IMR-90 (cell line): ENCODE data around the gene MTHFD2L. TPM values are rescaled to one million over a fixed set of nuclear protein-coding genes. Genes with fewer than 3 reads are reported as not detected.

Source experiments
- ATAC-seq: fragments of 200-7000 bp; cut with Tn5 transposase; 2 replicates; pipeline ENCODE4 v1.9.1; 2020; ENCODE audit warnings: low read depth, mild to moderate bottlenecking, moderate library complexity
- BruUV-seq: library from RNA; stranded (reverse); fragments of 400-500 nt; replicated peaks from 2 replicates; lab custom pipeline; 2021; lab: Mats Ljungman, UMichigan
- CTCF ChIA-PET: fragments of 300-600 bp; formaldehyde crosslinking; extraction: SDS; loops from one replicate; lab custom pipeline; 2021; ENCODE audit warnings: antibody characterized with exemption; lab: Yijun Ruan, JAX
- POLR2A ChIA-PET: fragments of 300-600 bp; sonication (Branson Sonifier 250); formaldehyde crosslinking; loops from one replicate; lab custom pipeline; 2022; ENCODE audit warnings: antibody characterized with exemption; ENCODE audit not compliant: unreplicated experiment; lab: Charles Lee
- DNase-seq: peaks from one replicate; pipeline ENCODE4 v3.0.0; 2013
- H2AFZ ChIP-seq: replicated peaks from 2 replicates; pipeline ENCODE3; 2013; ENCODE audit warnings: low read length, mild to moderate bottlenecking; ENCODE audit not compliant: poor library complexity
- H2AK5ac ChIP-seq: 2 replicates; pipeline ENCODE4 v1.6.1; 2013; ENCODE audit warnings: low read depth, low read length, inconsistent platforms
- H2AK9ac ChIP-seq: replicated peaks from 2 replicates; pipeline ENCODE3; 2013; ENCODE audit warnings: mild to moderate bottlenecking, low read depth, low read length, moderate library complexity; ENCODE audit not compliant: poor library complexity
- H2BK120ac ChIP-seq: 2 replicates; pipeline ENCODE4 v1.6.1; 2013; ENCODE audit warnings: low read depth, low read length, inconsistent platforms
- H2BK15ac ChIP-seq: 3 replicates; pipeline ENCODE4 v1.6.1; 2013; ENCODE audit warnings: low read depth, low read length, inconsistent platforms
- H2BK20ac ChIP-seq: 2 replicates; pipeline ENCODE4 v1.6.1; 2013; ENCODE audit warnings: low read depth, mild to moderate bottlenecking, inconsistent platforms, low read length, moderate library complexity
- H2BK5ac ChIP-seq: 2 replicates; pipeline ENCODE4 v1.6.1; 2013; ENCODE audit warnings: mild to moderate bottlenecking, low read depth, low read length, inconsistent platforms; ENCODE audit not compliant: poor library complexity, severe bottlenecking
- H3K14ac ChIP-seq: replicated peaks from 2 replicates; pipeline ENCODE4 v1.6.1; 2013; ENCODE audit warnings: low read depth, low read length, inconsistent platforms
- H3K18ac ChIP-seq: 2 replicates; pipeline ENCODE4 v1.6.1; 2013; ENCODE audit warnings: low read depth, low read length, control low read depth
- H3K23ac ChIP-seq: 2 replicates; pipeline ENCODE4 v1.6.1; 2013; ENCODE audit warnings: low read depth, low read length, inconsistent platforms
- H3K27ac ChIP-seq: 2 replicates; pipeline ENCODE4 v1.5.1; 2013; ENCODE audit warnings: mild to moderate bottlenecking, control low read depth, low read length; ENCODE audit not compliant: insufficient read depth
- H3K27me3 ChIP-seq: 2 replicates; pipeline ENCODE4 v1.6.1; 2013; ENCODE audit warnings: low read length; ENCODE audit not compliant: control insufficient read depth, insufficient read depth
- H3K36me3 ChIP-seq: 2 replicates; pipeline ENCODE4 v1.6.1; 2013; ENCODE audit warnings: low read length, mixed read lengths; ENCODE audit not compliant: control insufficient read depth, insufficient read depth
- H3K4ac ChIP-seq: 2 replicates; pipeline ENCODE4 v1.6.1; 2013; ENCODE audit warnings: low read depth, low read length, inconsistent platforms
- H3K4me1 ChIP-seq: 2 replicates; pipeline ENCODE4 v1.6.1; 2013; ENCODE audit warnings: low read length, mixed read lengths; ENCODE audit not compliant: control insufficient read depth, insufficient read depth
- H3K4me2 ChIP-seq: 2 replicates; pipeline ENCODE4 v1.6.1; 2013; ENCODE audit warnings: low read depth, mild to moderate bottlenecking, control low read depth, low read length, moderate library complexity
- H3K4me3 ChIP-seq: 2 replicates; pipeline ENCODE4 v1.5.1; 2013; ENCODE audit warnings: low read depth, mild to moderate bottlenecking, control low read depth, low read length, moderate library complexity; ENCODE audit not compliant: insufficient read depth
- H3K56ac ChIP-seq: 2 replicates; pipeline ENCODE4 v1.6.1; 2013; ENCODE audit warnings: low read length, inconsistent platforms; ENCODE audit not compliant: insufficient read depth; ENCODE audit errors: extremely low read depth
- H3K79me1 ChIP-seq, 2 experiments: 2 replicates each; pipeline ENCODE4 v1.6.1; 2013; ENCODE audit warnings: low read length in 2 of 2, inconsistent platforms in 1 of 2, low read depth in 1 of 2
- H3K9ac ChIP-seq: 2 replicates; pipeline ENCODE4 v1.6.1; 2013; ENCODE audit warnings: low read depth, low read length, control low read depth
- H3K9me1 ChIP-seq: 2 replicates; pipeline ENCODE4 v1.6.1; 2013; ENCODE audit warnings: low read length, inconsistent platforms; ENCODE audit not compliant: insufficient read depth
- H3K9me3 ChIP-seq: 2 replicates; pipeline ENCODE4 v1.6.1; 2013; ENCODE audit warnings: low read length; ENCODE audit not compliant: control insufficient read depth, insufficient read depth
- H4K20me1 ChIP-seq: 2 replicates; pipeline ENCODE4 v1.6.1; 2013; ENCODE audit warnings: low read length, inconsistent platforms; ENCODE audit not compliant: insufficient read depth
- H4K5ac ChIP-seq: 2 replicates; pipeline ENCODE4 v1.6.1; 2013; ENCODE audit warnings: mild to moderate bottlenecking, low read depth, low read length, control low read depth
- H4K8ac ChIP-seq, 2 experiments: 2 replicates each; pipeline ENCODE4 v1.6.1; 2013; ENCODE audit warnings: low read depth in 2 of 2, low read length in 2 of 2, control low read depth in 1 of 2, inconsistent platforms in 1 of 2
- H4K91ac ChIP-seq: 2 replicates; pipeline ENCODE4 v1.6.1; 2013; ENCODE audit warnings: low read depth, low read length, inconsistent platforms; ENCODE audit not compliant: insufficient read depth
- BHLHE40 ChIP-seq: fragments of 150-350 bp; IDR thresholded peaks from 2 replicates; pipeline ENCODE4 v1.6.1; 2016; ENCODE audit warnings: mild to moderate bottlenecking, low read depth, low read length
- CEBPB ChIP-seq: IDR thresholded peaks from 2 replicates; pipeline ENCODE4 v1.6.1; 2012; ENCODE audit warnings: low read depth, low read length, improper control_type of control experiment
- CHD1 ChIP-seq: IDR thresholded peaks from 2 replicates; pipeline ENCODE4 v1.6.1; 2012; ENCODE audit warnings: low read depth, low read length, improper control_type of control experiment
- FOS ChIP-seq: fragments of 150-350 bp; IDR thresholded peaks from 2 replicates; pipeline ENCODE4 v1.6.1; 2016; ENCODE audit warnings: low read depth, low read length
- MAFK ChIP-seq: IDR thresholded peaks from 2 replicates; pipeline ENCODE4 v1.6.1; 2012; ENCODE audit warnings: low read depth, low read length, improper control_type of control experiment
- MAZ ChIP-seq: IDR thresholded peaks from 2 replicates; pipeline ENCODE4 v1.6.1; 2012; ENCODE audit warnings: low read depth, mild to moderate bottlenecking, low read length, improper control_type of control experiment, moderate library complexity, borderline replicate concordance
- MXI1 ChIP-seq: IDR thresholded peaks from 2 replicates; pipeline ENCODE4 v1.6.1; 2012; ENCODE audit warnings: low read depth, mild to moderate bottlenecking, low read length, moderate library complexity, borderline replicate concordance
- NFE2L2 ChIP-seq: fragments of 150-350 bp; IDR thresholded peaks from 2 replicates; pipeline ENCODE4 v1.6.1; 2016; ENCODE audit warnings: low read depth, mild to moderate bottlenecking, low read length
- POLR2A ChIP-seq: IDR thresholded peaks from 2 replicates; pipeline ENCODE4 v1.6.1; 2012; ENCODE audit warnings: mild to moderate bottlenecking, low read depth, low read length
- RAD21 ChIP-seq: IDR thresholded peaks from 2 replicates; pipeline ENCODE4 v1.6.1; 2012; ENCODE audit warnings: low read length, improper control_type of control experiment
- RFX5 ChIP-seq: IDR thresholded peaks from 2 replicates; pipeline ENCODE4 v1.8.0; 2012; ENCODE audit warnings: low read depth, mild to moderate bottlenecking, low read length, moderate library complexity
- USF2 ChIP-seq: fragments of 150-350 bp; IDR thresholded peaks from 2 replicates; pipeline ENCODE4 v1.6.1; 2017; ENCODE audit warnings: mild to moderate bottlenecking, antibody characterized with exemption, low read length, low read depth
- WGBS, 2 experiments: methylation state at CpG; one replicate each; pipeline versions ENCODE4 v1.1.5 to v1.1.7; 2013; ENCODE audit warnings: missing lambda C conversion rate in 2 of 2; ENCODE audit not compliant: insufficient read length in 1 of 2; ENCODE audit errors: extremely low coverage in 2 of 2; 5-methylcytosine and 5-hydroxymethylcytosine counted together
- dilution Hi-C: fragments of 300-500 bp; cut with HindIII; formaldehyde crosslinking; loops from one replicate; pipeline ENCODE4 v1.14.3; 2018; ENCODE audit warnings: low sequenced_read_pairs; ENCODE audit not compliant: unreplicated experiment
- in situ Hi-C: fragments of 300-500 bp; cut with MboI; formaldehyde crosslinking; loops from 3 replicates; pipeline ENCODE4 v1.14.3; 2019; ENCODE audit warnings: low sequenced_read_pairs, inconsistent platforms, mixed read lengths
- intact Hi-C: fragments of 100-400 bp; cut with micrococcal nuclease; formaldehyde crosslinking; loops from 2 replicates; pipeline ENCODE4 v1.10.0; 2022
- polyA plus RNA-seq, 3 experiments: library from polyadenylated mRNA; depleted of rRNA; stranded (reverse); fragments of >200 nt; gene quantifications; 2 replicates each; pipeline ENCODE4 v1.2.3, GENCODE V29; 2012; ENCODE audit warnings: low replicate concordance in 1 of 3
- total RNA-seq: library from RNA; depleted of rRNA; stranded (reverse); fragments of >200 nt; gene quantifications from 2 replicates; pipeline ENCODE4 v1.2.3, GENCODE V29; 2012
- TF ChIP-seq, protein P1 (sequence below): fragments of 150-350 bp; IDR thresholded peaks from 2 replicates; pipeline ENCODE4 v1.6.1; 2016; ENCODE audit warnings: low read depth, mild to moderate bottlenecking, low read length, moderate library complexity, borderline replicate concordance

Gene MTHFD2L
- total and polyA plus RNA-seq, 2 of the 4 experiments (the other 2 are of a cell fraction) = 2.8 to 4.3 TPM

DNA sequence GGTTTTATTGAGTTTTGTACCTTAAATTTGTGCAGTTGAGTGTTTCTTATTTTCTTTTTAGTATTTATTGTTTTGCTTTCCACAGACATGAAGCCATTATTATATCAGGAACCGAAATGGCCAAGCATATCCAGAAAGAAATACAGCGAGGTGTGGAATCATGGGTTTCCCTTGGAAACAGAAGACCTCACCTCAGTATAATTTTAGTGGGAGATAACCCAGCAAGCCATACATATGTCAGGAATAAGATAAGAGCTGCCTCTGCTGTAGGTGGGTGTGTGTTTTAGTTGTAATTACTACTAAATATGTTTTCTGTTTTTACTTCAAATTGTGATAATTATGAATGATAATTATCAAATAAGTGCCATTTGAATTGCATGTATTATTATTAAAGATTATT lies 16.5 kb downstream of the MTHFD2L start:
- in situ Hi-C loops = loop anchor here (10.0 kb wide), 1 partner anchor 490 kb away; no protein-coding TSS in a partner anchor
- H3K14ac ChIP-seq = no peak overlapping the region
- no CpG with 5 or more reads among the region's 2 CpGs for WGBS, 2 experiments

More for the DNA sequence above, 16.5 kb downstream of the MTHFD2L start:
- Histone ChIP-seq H2AK5ac (no peak overlapping the region), H4K20me1 (no peaks in the 10 kb centered on the region), H4K91ac (no peak overlapping the region), H3K9ac (no peak overlapping the region), H2AK9ac (no peak overlapping the region), H3K79me1 (no peaks in the 10 kb centered on the region), H3K18ac (no peak overlapping the region), H3K4ac (no peak overlapping the region), H2BK120ac (no peak overlapping the region), H3K36me3 (no peaks in the 10 kb centered on the region), H3K4me1 (no peaks in the 10 kb centered on the region), H4K5ac (no peak overlapping the region), H3K56ac (no peak overlapping the region), H2BK5ac (no peak overlapping the region), H3K9me1 (no peaks in the 10 kb centered on the region), H2BK15ac (no peak overlapping the region), H3K4me2 (no peak overlapping the region), H3K23ac (no peak overlapping the region), H3K4me3 (no peak overlapping the region), H3K9me3 (no peaks in the 10 kb centered on the region), H3K27ac (no peak overlapping the region), H4K8ac (no peak overlapping the region), H3K27me3 (no peaks in the 10 kb centered on the region), H2BK20ac (no peak overlapping the region), H2AFZ (no peak overlapping the region)
- DNase-seq = no peak
- POLR2A ChIA-PET = no interaction called here
- dilution Hi-C loops = no loop called here
- TF ChIP-seq NFE2L2 = no peak
- no peak for TF ChIP-seq CEBPB
- TF ChIP-seq BHLHE40 = no peak
- TF ChIP-seq MAZ = no peak
- TF ChIP-seq RAD21 = no peak
- TF ChIP-seq CHD1 = no peak
- TF ChIP-seq FOS = no peak
- TF ChIP-seq RFX5 = no peak
- no peak for TF ChIP-seq MXI1
- TF ChIP-seq MAFK = no peak
- TF ChIP-seq USF2 = no peak
- no peak for TF ChIP-seq POLR2A
- TF ChIP-seq, protein P1, sequence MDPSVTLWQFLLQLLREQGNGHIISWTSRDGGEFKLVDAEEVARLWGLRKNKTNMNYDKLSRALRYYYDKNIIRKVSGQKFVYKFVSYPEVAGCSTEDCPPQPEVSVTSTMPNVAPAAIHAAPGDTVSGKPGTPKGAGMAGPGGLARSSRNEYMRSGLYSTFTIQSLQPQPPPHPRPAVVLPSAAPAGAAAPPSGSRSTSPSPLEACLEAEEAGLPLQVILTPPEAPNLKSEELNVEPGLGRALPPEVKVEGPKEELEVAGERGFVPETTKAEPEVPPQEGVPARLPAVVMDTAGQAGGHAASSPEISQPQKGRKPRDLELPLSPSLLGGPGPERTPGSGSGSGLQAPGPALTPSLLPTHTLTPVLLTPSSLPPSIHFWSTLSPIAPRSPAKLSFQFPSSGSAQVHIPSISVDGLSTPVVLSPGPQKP = no peak
- intact Hi-C loops = no loop called here
- CTCF ChIA-PET = interaction anchor here (1.5 kb wide), 1 partner anchor 15 kb away, joined by 3 read pairs; no protein-coding TSS in a partner anchor
- BruUV-seq = no TSS peak
- no peak for ATAC-seq
